ENCODE measurements around the gene BAIAP2L2. TPM values are rescaled to one million over a fixed set of nuclear protein-coding genes. Genes with fewer than 3 reads are reported as not detected.
A peak's percentile ranks its signal among the peaks of the same experiment; 100 is the strongest.
"Not testable (repeated sequence)": the region's sequence is repeated elsewhere in the genome, so short reads cannot be mapped to it uniquely, and the experiment has no call there.

The BAIAP2L2 gene
- total RNA-seq, 4 donors from 2014 or later, result 0.50 to 1.7 (median 1.1) TPM

- Histone ChIP-seq H3K27me3 (peaks cover 4% of the 10 kb centered on the region), H3K4me3 (replicated peaks in 1 of 3) (peak overlapping the region in 1 of 3 donors; percentile 17), H3K36me3 (no peaks in the 10 kb centered on the region), H3K4me1 (peaks cover 12 to 24% of the 10 kb centered on the region in 2 donors), H3K9me3 (no peaks in the 10 kb centered on the region), H3K27ac (no peak overlapping the region)
- DNase-seq, result peak; percentile 38 to 47
- peak in 1 of 2 donors; percentile 5 for TF ChIP-seq POLR2A (IDR thresholded peaks at IDR 0.05)
- TF ChIP-seq CTCF (IDR thresholded peaks at IDR 0.05), result peak in 1 of 6 experiments; percentile 5
- WGBS, 2 donors, result 6 to 10% methylated on average over 8 to 10 of the region's 110 CpGs
- intact Hi-C loops (cut with DNase I), result no loop called here
These were observed 29.4 kb downstream of the BAIAP2L2 start for GRCh38 chr22:38080850-38081635.

GRCh38 chr22:38080474-38080849, 30.0 kb downstream of the BAIAP2L2 start:
- TF ChIP-seq POLR2A (IDR thresholded peaks at IDR 0.05) (no peak), CTCF (IDR thresholded peaks at IDR 0.05) (no peak)
- Histone ChIP-seq H3K36me3 (peaks cover 0 to 2% of the 10 kb centered on the region in 2 donors), H3K27ac (no peak overlapping the region), H3K4me1 (peaks cover 12 to 24% of the 10 kb centered on the region in 2 donors), H3K27me3 (peaks cover 4% of the 10 kb centered on the region), H3K4me3 (replicated peaks in 1 of 3) (no peak overlapping the region), H3K9me3 (no peaks in the 10 kb centered on the region)
- intact Hi-C loops (cut with DNase I), result no loop called here
- DNase-seq, result no peak
- 54 to 80% methylated on average over 8 to 11 of the region's 11 CpGs for WGBS, 2 donors

GRCh38 chr22:38079804-38080203, 30.7 kb downstream of the BAIAP2L2 start:
- Histone ChIP-seq H3K27me3 (peaks cover 4% of the 10 kb centered on the region), H3K4me1 (peaks cover 12 to 24% of the 10 kb centered on the region in 2 donors), H3K27ac (no peak overlapping the region), H3K9me3 (no peaks in the 10 kb centered on the region), H3K36me3 (peaks cover 5 to 8% of the 10 kb centered on the region in 2 donors), H3K4me3 (replicated peaks in 1 of 3) (no peak overlapping the region)
- DNase-seq, result no peak
- WGBS, 2 donors, result 84 to 86% methylated on average over 5 to 6 of the region's 7 CpGs
- TF ChIP-seq POLR2A (IDR thresholded peaks at IDR 0.05) (no peak), CTCF (IDR thresholded peaks at IDR 0.05) (no peak)
- intact Hi-C loops (cut with DNase I), result no loop called here

GRCh38 chr22:38079208-38079607, 31.3 kb downstream of the BAIAP2L2 start:
- 93 to 96% methylated on average over 2 of the region's 2 CpGs for WGBS, 2 donors
- H3K4me3 ChIP-seq (replicated peaks in 1 of 3); intact Hi-C loops (cut with DNase I); H3K27ac ChIP-seq; H3K27me3 ChIP-seq; DNase-seq; H3K9me3 ChIP-seq: not testable (repeated sequence)
- H3K36me3 ChIP-seq, result peaks cover 11 to 14% of the 10 kb centered on the region in 2 donors
- peaks cover 12 to 24% of the 10 kb centered on the region in 2 donors for H3K4me1 ChIP-seq

- WGBS, 2 donors, result 83 to 88% methylated on average over 16 to 22 of the region's 22 CpGs
- DNase-seq, result no peak
- intact Hi-C loops (cut with DNase I), result no loop called here
- TF ChIP-seq POLR2A (IDR thresholded peaks at IDR 0.05), result no peak
- no peak for TF ChIP-seq CTCF (IDR thresholded peaks at IDR 0.05)
- Histone ChIP-seq H3K27me3 (peaks cover 4% of the 10 kb centered on the region), H3K4me1 (peaks cover 12 to 24% of the 10 kb centered on the region in 2 donors), H3K4me3 (replicated peaks in 1 of 3) (no peak overlapping the region), H3K36me3 (peaks cover 15 to 24% of the 10 kb centered on the region in 2 donors), H3K27ac (no peak overlapping the region), H3K9me3 (no peaks in the 10 kb centered on the region)
These were observed 32.2 kb downstream of the BAIAP2L2 start for GRCh38 chr22:38078046-38078840.
